RPMI7951 (cell line): ENCODE results near the gene SIRT4. TPM values are rescaled to one million over a fixed set of nuclear protein-coding genes. Genes with fewer than 3 reads are reported as not detected.
"Not testable (repeated sequence)": the region's sequence is repeated elsewhere in the genome, so short reads cannot be mapped to it uniquely, and the experiment has no call there.

Experiments used
- DNase-seq: peaks from one replicate; pipeline ENCODE4 v3.0.0-alpha.2; 2012; ENCODE audit warnings: low read depth
- total RNA-seq: library from RNA; depleted of rRNA; stranded (reverse); fragments of >200 nt; shearing (Covaris generic); gene quantifications from 2 replicates; pipeline ENCODE4 v1.2.3, GENCODE V29; 2014; rRNA removed

Gene SIRT4
- total RNA-seq, result 1.9 and 2.2 TPM in 2 replicates

DNA sequence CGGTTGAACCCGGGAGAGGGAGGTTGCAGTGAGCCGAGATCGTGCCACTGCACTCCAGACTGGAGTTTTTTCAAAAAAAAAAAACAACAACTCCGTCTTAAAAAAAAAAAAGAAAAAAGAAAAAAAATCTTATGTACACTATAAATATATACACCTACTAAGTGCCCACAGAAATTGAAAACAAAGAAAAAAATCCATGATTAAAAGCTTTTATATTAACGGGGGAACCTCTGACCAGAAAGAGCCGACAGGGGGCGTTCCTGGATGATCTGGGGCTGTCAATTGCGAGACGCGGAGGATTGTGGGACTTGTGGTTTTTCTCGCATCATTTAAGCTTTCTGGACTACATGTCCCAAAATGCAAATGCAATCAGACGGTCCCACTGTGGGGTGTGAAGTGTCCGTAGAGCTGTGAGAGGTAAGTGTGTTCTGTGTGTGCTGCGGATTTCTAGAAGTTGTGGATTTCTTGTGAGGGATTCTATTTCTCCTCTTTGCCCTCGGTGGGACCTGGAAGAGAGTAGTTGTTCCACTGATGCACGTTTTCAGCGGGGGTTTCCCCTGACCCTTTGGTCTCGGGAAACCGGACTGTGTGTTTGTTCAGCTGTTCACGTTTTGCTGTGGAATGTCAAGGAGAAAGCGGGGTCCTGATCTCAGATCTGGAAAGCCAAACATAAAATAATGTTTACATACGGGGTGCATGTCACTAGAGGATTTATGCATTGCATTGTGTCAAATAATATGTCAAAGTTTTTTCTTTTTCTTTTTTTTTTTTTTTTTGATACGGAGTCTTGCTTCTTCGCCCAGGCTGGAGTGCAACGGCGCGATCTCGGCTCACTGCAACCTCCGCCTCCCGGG is at the start of gene SIRT4:
SIRT4 (plus strand) TSS at position 360 of the 854 bp plus-strand sequence. CDS start 1,241 bp downstream, outside the sequence.
- peak; percentile 90 for DNase-seq

DNA sequence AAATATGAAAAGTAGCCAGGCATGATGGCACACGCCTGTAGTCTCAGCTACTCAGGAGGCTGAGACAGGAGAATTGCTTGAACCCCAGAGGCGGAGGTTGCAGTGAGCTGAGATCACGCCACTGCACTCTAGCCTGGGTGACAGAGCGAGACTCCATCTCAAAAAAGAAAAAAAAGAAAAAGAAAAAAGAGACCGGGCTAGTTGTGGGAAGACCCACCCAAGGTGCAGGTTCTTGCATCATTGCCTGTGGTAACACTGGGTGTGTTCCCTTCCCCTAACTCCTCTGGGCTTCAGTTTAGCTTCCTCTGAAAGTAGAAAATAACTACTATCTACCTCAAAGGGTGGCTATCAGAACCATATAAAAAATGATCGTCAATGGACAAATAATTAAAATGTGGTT is 48.8 kb upstream of the SIRT4 start:
- DNase-seq, result not testable (repeated sequence)

DNA sequence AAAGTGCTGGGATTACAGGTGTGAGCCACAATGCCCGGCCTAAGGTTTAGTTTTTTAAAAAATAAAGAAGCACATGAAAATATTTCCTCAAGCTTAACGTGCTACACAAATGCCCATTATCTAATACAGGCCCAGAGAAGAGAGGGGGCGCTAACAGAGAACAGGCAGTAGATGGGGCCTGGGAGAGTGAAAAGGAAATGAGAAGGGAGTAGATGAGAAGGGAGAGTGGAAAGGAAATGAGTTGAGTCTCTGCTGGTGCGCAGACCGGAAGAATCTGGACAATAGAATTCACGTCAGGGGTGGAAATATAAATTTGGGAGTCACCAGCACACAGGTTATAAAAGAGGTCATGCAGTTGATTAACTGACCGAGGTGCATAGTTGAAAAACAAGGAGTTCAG is 47.3 kb upstream of the SIRT4 start:
- DNase-seq, result no peak

DNA sequence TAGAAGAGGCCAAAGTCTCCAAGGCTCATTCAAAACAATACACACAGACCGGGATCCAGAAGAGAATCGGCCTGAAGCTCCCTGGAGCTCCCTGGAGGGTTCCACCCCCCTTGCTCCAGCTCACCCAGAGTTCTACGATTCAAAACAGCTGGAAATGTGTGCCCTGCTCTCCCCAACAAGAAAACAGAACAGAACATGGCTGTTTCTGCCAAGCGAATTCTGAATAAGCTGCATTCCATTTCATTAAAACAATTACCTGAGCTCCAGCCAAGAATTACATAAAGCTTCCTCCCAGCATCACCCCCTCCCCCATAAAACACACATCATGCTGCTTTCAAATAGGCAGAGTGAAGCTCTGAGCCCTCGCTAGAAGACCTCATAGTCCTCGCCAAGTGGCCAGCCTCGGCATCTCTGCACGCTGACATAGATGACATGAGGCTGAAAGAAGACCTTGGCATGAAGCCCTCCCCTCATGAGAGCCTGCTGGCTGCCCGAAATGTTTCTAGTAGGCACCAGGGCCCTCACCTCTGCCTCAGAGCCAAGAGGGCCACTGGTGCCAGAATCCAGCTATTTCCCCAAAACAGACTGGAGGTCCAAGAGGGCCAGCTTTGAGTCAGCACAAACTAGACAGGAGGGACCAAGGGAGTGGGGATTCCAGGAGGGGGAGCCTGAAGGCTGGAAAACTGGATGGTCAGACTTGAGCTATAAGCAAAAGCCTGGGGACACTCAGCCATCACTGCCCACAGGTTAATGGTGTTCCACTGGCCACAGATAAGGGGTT is 44.9 kb upstream of the SIRT4 start:
- DNase-seq, result no peak

- no peak for DNase-seq
Observed at GRCh38 chr12:120258323-120258896, 43.7 kb upstream of the SIRT4 start.

- DNase-seq, result no peak
Observed at GRCh38 chr12:120259418-120260202, 42.5 kb upstream of the SIRT4 start.

GRCh38 chr12:120260607-120261006 is 41.5 kb upstream of the SIRT4 start:
- no peak for DNase-seq

DNA sequence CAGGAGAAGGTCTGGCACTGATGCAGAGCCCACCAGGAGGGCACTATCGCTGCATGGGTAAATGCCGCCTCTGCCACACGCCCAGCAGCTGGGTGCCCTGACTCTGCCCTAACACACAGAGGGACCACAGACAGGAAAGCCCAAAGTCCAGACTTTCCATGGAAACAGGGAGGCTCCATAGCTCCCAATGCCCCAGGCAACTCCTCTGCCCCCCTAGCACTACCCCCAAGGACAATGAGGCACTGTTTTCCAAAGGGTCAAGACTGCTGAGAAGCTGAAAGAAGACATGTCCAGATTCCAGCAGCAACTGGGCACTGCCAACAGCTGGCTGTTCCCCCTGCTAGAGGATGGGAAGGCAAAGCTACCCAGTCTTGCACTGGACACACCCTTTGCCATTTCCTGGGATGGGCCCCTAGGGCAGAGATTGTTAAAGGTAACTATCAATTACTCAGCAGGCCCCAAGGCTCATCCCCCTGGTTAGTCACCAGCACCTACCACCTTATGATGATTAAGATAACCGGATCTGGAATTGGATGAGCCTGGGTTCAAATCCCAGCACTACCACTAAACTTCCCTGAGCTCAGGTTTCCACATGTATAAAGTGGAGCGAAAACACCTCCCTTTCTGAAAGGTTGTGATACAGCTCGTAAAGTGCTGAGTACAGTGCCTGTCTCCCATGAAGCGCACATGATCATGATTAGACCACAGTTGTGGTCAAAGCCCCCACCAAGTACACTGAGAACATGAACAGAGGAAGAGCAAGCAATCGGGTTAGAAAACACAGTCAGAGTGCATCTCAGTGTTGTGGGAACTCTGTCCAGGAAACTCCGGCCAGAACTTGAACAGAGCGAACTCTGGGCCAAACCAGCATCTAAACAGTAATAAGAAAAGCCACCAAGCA is 39.9 kb upstream of the SIRT4 start:
- DNase-seq, result peak; percentile 84

DNA sequence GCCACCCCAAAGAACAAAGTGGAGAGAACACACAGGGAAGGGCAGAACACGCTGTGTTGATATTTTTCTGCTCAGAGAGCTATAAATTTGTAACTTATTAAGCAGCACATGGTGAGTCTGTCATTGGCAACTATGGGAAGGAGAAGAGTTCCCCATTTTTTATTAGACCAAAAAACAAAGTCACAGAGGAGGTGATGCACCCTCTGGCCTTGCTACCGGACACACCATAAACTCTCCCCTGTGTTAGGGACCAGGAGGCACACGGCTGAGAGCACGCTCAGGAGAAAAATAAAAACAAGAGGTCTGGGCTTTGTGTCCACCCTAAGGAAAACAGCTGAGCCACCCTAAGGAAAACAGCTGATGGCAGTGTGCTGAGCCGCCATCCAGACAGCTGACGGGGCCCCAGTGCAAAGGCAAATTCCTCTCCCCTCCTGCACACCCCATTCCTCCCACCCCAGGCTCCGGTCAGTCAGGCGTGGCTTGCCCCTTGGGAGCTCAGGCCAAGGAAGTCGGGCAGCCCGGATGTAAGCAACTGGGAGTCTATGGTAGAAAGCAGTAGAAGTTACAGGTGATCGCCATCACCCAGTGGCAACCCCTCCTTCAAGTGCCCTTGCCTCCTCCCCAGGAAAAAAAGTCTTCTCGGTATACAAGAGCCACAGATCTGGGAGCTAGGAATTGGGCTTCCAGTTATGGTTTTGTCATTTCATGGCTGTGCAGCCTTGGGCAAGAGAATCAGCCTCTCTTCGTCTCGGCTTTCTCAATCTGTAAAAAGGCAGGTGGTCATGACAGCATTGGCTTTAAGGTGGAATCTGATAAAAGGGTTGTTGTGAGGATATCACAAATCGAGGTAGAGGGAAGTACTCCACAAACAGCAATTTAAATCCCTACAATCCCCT is 39.0 kb upstream of the SIRT4 start:
- peak; percentile 47 for DNase-seq

GRCh38 chr12:120263748-120264085 is 38.4 kb upstream of the SIRT4 start:
- no peak for DNase-seq

- no peak for DNase-seq
Observed at GRCh38 chr12:120264086-120264903, 37.8 kb upstream of the SIRT4 start.

DNA sequence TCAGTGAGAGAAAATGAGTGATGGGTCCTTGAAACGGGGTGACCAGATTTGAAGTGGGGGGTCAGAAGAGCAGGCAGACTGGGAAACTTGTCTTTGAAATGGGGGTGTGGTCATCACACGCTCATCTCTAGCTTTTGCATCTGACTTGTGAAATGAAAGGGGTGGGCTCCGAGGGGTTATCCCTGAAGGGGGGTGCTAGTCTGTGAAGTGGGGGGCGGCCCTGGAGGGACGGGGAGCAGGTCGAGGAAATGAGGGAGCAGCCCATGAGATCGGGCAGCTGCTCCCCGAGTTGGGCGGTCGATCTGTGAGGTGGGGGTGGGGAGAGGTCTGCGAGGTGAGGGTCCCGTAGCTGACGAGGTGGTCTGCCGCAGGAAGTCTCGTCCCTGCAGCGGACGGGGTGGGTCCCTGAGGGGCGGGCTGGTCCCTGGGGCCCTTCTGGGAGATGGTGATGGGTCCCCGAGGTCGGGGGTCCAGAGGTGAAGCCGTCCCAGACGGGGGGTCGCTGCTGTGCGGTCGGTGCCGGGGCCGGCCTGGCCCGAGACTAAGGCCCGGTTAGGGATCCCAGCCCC is 37.1 kb upstream of the SIRT4 start:
- no peak for DNase-seq

DNA sequence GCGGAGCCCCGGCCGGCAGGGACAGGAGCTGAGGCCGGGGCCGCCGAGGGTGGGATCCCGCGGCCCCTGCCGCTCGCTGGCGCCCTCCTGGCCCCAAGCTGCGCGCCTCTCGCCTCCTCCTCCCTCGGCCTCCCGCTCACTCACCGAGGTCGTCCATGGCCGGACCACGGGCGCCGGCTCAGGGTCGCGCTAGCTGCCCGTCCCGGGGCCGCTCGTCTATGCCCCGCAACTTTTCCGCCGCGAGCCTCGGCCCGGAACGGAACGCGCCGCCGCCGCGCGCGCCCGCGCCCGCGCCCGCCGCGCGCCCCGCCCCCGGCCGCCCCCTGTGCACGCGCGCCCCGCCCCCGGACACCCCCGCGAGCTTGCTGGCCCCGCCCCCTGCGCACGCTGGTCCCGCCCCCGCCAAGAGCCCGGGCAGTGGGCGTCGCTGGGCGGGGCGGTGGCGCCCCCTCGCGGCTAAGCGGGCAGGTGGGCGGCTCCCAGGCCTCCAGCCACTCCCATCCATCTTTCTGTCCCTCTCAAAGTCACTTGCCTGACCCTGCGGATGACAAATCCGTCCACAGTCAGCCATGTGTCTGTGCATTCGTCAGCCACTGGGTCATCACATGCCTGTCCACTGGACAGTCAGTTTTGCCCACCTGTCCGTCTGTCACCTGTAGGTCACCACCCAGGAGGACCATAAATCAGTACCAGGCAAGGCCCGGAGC is 36.5 kb upstream of the SIRT4 start, which contains the start of gene PXN:
PXN (minus strand) TSS at position 258 of the 707 bp plus-strand sequence; CDS start at position 157, 101 bp downstream.
- peak; percentile 64 for DNase-seq

DNA sequence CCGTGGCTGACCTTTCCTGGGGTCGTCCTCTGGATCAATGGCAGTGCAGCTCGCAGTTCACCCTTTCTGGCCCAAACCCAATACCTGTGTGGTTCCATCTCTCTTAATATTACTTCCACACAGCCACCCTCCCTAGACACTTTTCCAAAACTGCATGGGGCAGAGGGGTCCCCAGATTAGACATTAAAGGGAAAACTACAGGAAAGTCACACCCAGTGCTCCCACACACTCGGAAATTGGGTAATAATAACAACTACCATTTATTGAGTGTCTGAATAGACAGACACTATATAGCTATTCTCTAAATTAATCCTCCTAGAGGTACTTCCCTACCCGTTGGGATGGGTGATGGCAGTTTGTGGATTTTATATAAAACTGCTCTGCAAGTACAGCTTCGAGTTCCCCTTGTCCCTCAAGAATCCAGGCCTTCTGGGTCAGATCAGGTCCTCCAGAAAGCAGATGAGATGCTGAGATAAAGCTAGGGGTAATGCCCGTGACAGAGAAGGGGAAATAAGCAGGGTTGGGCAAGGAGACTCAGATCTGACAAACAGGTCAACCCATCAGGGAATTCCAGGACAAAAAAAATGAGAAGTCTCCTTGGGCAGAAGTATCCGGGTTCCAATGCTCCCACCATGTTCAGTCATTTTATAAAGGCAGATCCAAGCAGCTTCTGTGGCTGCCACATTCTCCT is 35.8 kb upstream of the SIRT4 start:
- DNase-seq, result no peak

DNA sequence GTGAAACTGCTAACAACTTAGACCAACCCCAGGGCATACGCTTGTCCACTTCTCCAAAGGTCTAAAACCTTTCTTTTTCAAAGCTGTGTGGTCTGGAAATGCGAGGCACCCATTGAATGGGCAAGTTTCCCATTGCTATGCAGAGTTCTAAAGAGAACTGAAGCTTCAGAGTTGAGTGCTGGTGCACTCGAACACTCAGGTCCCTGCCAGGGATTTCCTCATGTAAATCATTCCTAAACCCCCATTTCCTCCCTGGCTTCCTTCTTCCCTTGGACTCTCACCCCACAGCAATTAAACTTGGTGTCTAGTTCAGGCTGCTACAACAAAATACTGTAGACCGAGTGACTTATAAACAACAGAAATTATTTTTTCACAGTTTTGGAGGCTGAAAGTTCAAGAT is 34.4 kb upstream of the SIRT4 start:
- no peak for DNase-seq

DNA sequence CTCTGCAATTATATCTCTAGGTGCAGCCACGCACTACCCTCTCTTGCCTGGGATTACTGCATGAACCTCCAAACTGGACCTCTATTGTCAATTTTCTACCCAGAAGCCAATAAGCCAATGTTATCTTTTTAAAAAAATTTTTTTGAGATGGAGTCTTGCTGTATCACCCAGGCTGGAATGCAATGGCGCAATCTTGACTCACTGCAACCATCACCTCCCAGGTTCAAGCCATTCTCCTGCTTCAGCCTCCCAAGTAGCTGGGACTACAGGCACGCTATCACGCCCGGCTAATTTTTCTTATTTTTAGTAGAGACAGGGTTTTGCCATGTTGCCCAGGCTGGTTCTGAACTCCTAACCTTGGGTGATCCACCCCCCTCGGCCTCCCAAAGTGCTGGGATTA is 25.4 kb upstream of the SIRT4 start:
- no peak for DNase-seq
